NCI-H1417 treated with DMSO at 0.1 percent for 48 hours (cell line): ENCODE measurements around the gene BTBD7.
"Not testable (repeated sequence)": the region's sequence is repeated elsewhere in the genome, so short reads cannot be mapped to it uniquely, and the experiment has no call there.

Source experiments
- DNase-seq: peaks from one replicate; lab custom pipeline; 2025; lab: John Stamatoyannopoulos, UW

BTBD7 gene

DNA sequence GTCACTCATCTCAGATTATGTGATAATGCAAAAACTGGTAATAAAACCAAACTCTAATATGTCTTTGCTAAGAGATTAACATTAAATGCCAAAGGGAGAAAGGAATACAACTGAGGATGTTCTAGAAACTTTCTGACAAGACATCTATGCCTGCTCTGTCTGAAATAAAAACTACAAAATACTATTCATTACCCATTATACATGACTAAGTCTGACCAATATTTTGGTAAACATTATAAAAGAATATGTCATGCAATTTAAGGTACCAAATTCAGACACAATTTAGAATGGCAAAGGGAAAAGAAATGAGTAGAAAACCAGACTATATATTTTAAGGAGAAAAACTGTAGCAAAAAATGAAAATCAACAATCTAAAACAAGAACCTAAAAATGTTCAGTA, 86.3 kb downstream of the BTBD7 start:
- DNase-seq, result no peak

DNA sequence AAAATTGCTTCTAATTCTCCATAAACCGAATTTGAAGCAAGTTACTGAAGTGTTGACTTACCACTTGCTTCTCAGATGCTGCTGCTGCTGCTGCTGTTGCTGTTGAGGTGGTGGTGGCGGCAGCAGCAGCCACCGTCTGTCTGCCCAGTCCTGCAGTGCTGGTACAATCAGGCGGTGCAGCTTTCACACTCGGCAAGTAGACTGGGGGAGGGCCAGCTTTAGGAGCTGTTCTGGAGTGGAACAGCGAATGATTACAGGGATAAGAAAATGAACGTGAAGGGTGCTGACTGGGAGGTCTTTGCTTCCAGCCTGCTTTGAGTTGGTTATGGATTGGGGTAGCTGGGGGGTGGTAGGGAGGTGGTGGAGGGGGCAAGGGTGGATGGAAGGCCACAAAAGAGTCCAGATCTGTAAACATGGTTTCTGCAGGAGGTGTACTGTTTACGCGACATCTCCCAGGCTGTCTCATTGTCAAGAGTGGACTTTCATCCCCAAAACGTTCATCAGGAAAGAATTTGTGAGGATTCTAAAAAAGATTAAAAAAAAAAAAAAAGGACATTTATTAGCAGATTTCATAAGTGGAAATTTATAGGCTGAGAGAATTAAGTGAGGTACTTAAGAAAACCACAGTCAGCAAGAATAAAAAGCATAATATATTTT, 86.9 kb downstream of the BTBD7 start:
- no peak for DNase-seq

DNA sequence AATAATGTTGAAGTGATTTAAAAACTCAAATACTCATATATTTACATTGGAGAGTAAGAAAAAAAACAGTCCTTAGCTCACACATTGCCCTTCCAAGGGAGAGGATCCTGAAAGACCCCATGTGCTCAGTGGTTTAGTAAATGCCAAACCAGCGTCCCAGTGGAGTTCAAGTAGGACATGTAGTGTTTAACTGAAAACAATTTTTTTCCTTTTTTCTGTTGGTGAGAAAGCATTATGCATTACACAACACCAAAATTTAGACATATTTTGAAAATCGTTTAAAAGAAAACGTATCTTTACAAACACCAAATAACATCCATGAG, 92.2 kb downstream of the BTBD7 start:
- no peak for DNase-seq

DNA sequence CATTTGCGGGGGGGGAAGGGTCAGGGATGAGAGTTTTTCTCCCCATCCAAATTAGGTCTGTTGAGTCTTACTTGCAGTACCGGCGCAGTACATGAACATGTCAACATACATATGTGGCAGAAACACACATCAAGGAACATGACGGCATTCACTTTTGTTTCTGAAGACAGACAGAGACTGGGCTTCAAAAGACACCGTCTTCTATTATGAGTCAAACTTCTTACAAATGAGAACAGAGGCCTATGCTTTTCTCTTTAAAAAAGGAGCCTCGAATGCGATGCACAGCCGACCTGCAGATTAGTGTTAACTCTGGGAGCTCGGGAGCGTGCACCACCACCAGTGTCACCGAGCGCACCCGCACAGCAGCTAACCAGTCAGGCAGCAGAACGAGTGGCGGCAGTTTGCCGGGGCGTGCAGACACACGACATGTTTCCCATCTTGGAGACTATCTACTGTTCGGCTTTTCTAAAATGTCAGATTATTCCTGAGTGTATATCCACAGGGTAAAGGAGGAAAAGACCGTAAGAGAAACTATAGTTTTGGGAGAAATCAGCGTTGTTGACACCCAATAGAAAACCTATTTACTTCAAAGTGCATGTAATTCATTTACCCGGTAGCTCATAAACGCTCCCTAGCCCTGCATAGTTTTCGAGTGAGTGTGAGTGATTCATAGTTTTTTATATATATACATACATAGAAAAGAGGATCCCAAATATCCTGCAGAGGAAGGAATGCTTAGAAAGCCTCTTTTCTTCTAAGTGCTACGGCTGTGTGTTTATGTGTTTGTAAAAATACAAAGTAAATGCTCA, 92.8 kb downstream of the BTBD7 start:
- no peak for DNase-seq

DNA sequence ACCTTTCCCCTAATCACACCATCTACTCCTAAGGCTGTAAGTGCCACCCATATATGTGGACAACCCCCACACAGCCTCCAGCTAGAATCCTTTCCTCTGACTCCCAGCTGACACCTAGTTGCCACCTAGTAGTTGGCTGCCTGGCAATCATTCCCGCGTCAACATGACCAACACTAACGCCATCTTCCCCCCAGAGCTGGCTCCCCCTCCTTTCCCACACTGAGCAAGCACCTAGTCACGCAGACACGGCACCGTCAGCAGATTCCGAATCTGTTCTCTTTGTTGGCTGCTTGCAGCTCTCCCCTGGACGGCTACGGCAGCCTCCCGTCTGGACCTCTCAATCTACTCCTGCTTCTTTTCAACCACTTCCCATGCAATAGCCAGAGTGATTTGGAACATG, 98.0 kb downstream of the BTBD7 start:
- no peak for DNase-seq

DNA sequence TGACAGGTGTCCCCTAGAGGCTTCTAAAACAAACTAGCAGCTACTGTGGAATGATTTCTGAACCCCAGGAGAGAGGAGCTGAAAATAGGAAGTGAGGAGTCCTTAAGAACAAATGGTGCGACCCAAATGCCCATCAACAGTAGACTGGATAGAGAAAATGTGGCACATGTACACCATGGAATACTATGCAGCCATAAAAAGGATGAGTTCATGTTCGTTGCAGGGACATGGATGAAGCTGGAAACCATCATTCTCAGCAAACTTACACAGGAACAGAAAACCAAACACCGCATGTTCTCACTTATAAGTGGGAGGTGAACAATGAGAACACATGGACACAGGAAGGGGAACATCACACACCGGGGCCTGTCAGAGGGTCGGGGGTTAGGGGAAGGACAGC, 99.8 kb downstream of the BTBD7 start:
- not testable (repeated sequence) for DNase-seq

DNA sequence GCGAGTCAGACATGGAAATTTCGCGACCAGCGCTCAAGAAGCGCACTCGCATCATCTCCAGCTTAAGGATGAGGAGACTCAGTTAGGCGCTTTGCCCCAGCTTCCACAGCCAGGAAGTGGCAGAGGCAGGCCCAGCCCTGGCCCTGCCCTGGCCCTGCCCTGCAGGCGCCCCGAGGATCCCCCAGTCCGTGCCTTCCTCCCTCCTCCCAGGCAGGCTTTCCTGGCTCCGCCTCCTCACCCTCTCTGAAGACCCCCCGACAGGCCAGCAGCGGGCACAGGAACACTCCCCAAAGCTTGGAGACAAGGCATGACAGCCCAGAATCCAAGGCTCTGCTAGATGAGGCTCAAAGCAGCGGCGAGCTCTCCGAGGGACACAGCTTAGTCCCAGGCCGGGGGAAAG, 100.7 kb downstream of the BTBD7 start:
- no peak for DNase-seq

DNA sequence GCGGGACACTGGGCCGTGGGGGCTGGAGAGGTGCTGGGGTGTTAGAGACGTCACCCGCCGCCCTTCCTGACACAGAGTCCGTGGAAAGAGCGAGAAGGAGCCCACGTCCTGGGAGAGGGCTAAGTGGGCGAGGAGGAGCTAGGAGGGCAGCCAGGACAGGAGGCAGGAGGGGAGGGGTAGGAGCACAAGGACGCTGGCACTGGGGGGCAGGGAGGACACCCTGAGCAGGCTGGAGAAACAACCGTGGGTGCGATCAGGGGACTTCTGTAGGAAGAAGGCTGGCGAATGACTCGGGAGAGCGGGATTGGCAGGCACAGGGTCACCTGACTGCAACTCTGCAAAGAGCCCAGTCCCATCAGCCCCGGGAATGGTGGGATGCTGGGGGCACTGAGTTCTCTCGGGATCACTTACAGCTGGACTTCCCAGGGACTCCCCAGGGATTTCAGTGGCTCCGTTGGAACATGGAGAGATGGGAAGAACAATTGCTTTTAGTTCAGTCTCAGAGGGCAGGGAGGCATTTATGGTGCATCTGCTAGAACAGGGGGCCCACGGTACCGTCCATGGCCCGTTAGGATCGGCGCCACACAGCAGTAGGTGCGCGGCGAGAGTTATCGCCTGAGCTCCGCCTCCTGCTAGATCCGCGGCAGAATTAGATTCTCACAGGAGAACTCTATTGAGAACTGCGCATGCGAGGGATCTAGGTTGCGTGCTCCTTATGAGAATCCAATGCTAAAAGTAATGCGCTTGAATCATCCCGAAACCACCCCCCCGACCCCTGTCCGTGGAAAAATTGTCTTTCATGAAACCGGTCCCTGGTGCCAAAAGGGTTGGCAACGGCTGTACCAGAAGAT, 101.5 kb downstream of the BTBD7 start:
- no peak for DNase-seq

DNA sequence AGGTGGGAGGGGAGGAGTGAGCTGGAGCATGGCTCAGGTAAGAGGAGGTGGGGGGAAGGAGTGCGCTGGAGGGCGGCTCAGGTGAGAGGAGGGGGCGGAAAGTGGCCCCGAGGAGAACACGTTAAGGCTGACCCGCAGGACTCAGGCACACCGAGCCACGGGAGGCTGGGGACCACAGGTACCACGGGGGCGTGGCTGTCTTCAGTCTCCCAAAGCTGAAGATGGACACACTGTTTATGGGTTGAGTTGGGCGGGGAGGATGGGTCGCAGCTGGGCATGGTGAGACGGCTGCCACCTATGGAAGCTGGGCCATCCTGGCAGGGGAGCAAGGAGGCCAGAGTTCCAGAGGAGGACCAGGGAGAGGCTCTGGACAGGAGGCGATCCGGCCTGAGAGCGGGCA, 102.3 kb downstream of the BTBD7 start:
- DNase-seq, result no peak

DNA sequence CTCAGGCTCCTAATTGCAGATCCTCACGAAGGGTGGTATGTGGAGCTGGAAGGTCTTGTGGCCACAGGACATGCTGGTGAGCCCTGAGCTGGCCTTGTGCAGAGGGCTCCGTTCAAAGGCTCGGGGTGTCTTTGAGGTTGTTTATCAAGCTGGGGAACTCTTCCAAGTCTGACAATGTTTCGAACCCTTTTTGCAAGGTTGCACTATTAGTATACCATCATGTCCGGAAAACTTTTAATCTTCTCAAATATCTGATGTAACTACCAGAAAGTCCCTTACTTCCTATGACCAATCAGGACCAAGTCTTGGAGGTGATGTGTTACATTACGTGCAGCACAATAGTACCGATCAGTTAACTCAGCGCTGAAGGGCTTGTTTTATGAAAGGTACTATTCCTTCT, 104.3 kb downstream of the BTBD7 start:
- DNase-seq, result no peak

DNA sequence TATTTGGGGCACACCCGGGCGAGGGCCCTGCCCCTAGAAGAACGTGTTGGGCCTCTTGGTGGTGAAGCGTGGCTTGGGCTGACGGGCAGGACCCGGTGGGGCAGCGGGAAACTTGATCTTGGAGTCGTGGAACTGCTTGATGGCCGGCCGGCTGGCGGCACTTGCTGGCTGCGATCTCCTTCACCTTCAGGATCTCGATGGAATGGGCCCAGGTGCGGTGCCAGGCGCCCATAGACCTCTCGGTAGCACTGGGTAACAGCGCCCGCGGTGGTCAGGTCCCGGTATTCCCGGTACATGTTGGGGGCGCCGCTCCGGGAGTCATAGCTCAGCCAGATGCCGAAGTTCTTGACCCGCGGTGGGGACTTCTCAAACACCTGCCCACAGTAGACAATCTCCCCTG, 109.3 kb downstream of the BTBD7 start:
- DNase-seq, result no peak

DNA sequence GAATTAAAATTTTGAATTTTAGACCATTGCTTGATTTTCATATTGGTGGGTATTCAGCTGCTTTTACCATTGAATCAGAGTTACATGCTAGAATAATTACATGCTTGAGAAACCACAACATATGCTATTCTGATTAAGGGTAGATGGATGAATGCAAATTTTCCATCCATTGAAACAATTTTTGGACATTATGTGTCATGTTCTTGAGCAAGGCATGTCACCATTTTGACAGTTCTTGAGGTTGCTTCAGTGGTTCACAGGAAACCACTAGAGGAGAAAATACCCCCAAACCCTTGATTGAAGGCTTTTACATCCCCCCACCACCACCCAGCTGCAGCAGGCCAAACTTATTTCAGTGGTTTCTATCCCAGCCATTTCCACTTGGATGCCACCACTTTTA, 112.3 kb downstream of the BTBD7 start:
- no peak for DNase-seq

DNA sequence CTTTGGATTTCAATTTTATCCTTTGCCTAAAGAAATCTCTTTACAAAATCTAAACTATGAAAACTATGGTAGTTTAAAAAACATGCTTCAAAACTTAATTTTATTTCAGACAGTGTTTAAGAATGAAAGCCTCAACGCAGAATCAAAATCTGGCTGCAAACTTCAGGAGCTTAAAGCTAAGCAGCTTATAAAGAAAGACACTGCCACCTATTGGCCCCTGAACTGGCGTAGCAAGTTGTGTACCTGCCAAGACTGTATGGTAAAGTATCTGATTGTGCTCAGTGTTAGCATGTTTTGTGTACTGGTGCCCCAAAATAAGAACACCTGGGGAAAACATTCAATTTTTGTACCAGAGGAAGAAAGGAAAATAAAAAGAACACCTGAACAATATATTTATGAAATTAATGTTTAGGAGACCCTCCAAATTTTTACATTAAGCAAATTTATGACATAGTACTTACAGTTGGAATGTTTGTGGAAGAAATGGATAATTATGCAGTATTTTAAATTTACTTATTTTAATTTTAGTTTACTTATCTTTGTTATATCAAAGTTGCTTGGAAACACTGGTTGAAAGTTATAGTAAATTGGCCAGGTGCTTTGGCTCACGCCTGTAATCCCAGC, 113.6 kb downstream of the BTBD7 start:
- no peak for DNase-seq

DNA sequence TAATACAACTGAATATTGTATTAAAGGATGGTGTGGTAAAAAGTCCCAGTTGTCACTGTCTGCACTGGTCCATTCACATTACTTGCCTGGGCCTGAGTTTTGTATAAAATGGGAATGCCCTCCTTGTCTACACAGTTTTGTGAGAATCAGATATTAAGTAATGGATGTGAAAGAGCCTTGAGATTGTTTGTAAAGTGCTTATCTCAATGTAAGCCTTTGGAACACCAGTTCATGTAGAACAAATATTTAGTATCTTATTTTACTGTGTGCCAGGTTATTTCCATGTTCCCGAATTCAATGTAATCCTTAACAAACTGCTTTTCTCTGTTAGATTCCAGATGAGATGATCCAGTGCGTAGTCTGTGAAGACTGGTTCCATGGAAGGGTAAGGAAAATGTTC, 118.2 kb downstream of the BTBD7 start:
- no peak for DNase-seq

DNA sequence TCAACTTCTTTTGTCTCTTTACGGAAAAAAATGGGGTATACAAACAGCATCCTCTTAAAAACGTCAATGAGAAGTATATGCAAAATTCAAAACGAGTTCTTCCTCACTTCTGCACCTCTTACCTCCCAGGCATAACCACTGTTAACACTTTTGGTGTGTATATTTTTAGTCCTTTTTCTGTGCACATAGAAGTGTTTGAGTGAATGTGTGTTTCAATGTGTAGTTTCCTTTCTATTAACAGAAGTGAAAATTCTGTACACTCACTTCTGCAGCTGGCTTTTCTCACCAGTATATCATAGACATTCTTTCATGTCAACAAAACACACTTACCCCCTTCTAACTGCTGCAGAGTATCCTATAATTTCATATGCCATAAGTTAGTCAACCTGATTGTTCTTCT, 120.4 kb downstream of the BTBD7 start:
- DNase-seq, result no peak

DNA sequence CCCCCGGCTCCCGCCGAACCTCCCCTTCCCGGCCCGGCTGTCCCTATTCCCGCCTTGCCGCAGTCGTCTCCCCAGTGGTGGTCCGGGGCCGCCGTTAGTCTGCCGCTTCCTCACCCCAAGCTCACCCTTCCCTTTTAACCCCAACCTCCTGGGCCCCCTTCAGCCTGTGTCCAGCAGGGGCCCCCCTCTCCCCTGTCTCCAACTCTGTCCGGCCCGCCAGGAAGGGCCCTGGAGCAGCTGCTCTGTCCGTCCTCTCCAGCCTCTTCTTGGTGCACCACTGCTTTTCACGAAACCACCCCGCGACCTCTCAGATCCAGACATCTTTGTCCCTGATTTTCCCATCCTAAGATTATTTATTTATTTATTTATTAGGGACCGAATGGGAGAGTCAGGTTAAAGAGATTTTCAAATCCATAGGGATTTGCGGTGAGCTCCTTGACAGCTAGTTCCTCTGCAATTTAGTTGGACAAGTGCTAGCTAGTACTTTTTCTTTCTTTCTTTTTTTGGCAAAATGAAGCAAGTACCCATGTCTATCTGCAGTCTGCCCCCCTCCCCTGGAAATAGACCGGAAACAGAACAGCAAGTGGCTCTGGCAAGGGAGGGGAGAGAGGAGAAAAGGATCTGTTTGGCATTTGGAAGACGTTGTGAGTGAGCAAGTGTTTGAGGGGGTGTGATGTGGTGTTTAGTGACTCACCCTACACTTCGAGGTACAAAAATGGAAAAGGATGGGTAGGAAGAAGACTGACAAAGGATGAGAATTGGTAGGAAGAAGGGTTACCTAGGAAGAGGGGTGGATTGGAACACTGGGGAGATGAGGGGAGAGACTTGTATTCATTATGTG, 125.1 kb downstream of the BTBD7 start:
- DNase-seq, result peak; percentile 19

DNA sequence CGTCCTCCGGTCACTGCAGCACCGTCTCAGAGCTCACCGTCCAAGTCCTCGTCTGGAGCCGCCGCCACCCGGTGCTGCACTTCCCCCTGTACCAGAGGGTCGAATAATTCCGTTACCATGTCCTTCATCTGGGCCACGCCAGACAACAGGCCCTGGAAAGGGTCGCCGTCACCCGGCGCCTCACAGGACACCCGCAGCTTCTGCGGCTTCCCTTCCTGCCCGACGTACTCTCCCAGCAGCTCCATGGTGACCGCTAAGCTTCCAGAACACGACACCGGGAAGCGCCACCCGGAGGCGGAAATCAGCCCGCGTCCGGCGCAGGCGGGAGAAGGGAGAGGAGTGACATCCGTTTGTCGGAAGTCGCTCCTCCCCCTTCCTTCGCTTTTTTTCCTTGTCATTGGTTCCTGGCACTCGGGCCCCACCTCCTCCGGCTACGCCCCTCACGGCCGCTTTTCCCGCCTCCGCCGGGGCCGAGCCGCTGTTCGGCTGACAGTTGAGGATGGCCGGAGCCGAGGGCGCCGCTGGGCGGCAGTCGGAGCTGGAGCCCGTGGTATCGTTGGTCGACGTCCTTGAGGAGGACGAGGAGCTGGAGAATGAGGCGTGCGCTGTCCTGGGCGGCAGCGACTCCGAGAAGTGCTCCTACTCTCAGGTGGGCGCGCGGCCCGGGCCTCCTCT, 125.9 kb downstream of the BTBD7 start, which contains the start of the genes GON7 and UBR7:
GON7 (minus strand) TSS at position 273 of the 675 bp plus-strand sequence; CDS start at position 245, 28 bp downstream.
UBR7 (plus strand) TSS at position 464 of the 675 bp plus-strand sequence; CDS start at position 500, 36 bp downstream.
- peak; percentile 96 for DNase-seq

DNA sequence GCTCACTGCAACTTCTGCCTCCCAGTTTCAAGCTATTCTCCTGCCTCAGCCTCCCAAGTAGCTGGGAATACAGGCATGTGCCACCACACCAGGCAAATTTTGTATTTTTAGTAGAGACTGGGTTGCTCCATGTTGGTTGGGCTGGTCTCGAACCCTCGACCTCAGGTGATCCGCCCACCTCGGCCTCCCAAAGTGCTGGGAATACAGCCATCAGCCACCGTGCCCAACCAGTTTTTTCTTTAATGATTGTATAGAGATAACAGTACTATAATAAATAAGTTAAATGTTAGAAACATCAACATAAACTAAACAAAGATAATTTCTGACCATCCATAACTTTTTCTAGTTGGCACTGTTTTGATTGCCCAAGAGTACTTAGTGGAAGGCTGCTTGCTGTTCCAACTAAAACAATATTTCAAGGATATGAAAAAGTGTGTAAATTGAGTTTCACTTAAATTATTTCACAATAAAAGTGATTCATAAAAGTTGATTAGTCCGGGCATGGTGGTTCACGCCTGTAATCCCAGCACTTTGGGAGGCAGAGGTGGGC, 131.6 kb downstream of the BTBD7 start:
- no peak for DNase-seq

DNA sequence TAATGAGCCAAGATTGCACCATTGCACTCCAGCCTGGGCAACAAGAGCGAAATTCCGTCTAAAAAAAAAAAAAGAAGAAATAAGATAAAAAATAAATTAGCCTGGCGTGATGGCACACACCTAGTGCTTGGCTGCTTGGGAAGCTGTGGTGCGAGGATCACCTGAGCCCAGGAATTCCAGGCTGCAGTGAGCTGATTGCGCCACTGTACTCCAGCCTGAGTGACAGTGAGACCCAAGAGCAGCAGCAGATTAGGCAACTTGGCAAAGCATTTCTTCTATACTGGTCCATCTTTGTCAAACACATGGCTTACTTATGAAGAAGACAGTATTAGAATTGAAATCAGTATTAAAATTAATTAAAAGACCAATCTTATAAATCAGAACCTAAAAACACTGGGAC, 132.3 kb downstream of the BTBD7 start:
- DNase-seq, result no peak

DNA sequence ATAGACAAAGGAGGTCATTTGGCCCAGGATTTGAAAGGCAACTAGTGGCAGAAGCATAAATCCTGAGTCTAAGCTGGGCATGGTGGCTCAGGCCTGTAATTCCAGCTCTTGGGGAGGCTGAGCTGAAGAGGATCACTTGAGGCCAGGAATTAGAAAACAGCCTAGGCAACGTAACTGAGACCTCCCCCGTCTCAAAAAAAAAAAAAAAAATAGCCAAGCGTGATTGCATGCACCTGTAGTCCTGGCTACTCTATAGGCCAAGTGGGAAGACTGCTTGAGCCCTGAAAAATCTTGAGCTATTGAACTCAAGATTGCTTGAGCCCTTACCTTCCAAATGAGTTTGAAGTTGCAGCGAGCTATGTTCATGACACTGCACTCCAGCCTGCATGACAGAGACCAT, 133.8 kb downstream of the BTBD7 start:
- DNase-seq, result no peak
